ENCODE measurements around the gene MRPL37.
"Not testable (repeated sequence)": the region's sequence is repeated elsewhere in the genome, so short reads cannot be mapped to it uniquely, and the experiment has no call there.

Gene MRPL37

DNA sequence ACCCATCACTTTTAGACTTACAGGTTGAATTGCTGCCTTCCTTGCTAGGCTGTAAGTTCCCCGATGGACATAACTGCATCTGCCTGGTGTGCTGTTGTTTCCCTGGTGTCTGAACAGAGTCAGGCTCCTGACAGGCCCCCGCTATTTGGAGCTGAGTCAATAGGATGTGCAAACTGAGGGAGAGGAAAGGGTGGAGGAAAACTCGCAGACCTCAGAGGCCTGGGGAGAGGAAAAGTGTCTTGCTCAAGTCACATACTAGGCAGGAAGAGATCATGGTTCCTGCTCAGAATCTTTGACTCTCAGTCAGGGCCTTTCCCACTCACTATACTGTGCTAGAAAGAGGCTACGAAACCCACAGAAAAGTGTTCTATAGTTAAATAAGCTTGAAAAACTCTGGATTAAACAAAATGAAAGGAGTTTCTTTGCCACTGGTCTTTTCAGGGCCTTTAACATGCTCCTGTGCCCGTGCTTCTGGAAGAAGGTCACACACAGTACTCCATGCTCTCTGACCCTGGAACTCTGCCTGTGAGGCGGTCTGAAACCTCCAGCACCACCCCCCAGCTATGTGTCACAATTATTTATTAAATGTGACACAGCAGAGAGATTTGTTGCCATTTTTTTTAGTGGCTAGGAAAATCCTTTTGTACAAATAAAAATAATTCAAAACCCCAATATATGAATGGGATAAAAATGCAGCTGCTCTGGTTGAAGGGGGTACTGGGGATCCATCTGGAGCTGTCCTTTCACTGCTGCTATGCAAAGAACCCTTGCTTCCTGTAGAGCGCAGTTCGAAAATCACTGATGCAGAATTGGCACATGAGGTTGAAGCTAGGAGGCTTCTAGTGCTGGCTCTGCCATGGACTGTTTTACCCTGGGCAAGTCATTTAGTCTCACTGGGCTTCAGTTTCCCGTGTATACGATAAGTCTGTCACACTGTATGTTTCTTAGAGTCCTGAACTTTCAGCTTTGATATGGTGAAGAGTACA is 27.1 kb upstream of the MRPL37 start:
- in situ Hi-C loops (cut with MboI; ENCODE audit: low sequenced_read_pairs) = no loop called here

DNA sequence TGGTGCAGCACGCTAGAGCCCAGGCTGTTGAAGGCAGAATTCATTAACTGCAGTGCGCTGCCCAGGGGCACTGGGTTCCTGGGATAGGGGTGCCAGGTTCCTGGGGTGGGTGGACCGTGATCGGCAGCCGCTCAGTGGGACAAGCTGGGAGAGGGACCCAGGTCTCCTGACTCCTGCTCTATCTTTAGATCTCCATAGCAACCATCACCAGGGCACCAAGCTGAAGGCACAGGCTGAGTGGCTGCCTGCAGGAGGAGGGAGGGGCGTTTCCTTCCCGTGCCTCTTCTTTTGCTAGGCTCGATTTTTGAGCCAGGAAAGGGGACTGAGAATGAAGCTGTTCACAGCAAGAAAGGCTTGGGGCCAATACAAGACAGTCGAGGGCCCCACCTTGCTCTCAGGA is 26.3 kb upstream of the MRPL37 start:
- in situ Hi-C loops (cut with MboI; ENCODE audit: low sequenced_read_pairs) = no loop called here

DNA sequence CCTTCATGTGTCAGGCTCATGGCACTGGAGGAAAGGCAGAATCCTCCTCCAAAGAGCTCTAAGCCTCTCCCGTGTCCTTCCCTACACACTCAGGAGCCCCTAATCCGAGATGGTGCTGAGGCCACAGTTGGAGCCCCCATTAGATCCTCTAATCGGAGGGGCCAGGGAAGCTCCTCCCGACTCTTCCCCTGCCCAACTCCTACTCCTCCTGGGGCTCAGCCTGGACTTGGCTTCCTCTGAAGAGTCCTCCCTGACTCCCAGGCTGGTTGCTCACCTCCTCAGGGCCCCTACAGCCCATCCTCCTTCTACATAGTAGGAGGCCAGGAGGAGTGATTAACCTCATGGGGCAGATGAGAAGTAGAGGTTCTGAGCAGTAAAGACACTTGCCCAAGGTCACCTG is 25.9 kb upstream of the MRPL37 start:
- in situ Hi-C loops (cut with MboI; ENCODE audit: low sequenced_read_pairs) = no loop called here

DNA sequence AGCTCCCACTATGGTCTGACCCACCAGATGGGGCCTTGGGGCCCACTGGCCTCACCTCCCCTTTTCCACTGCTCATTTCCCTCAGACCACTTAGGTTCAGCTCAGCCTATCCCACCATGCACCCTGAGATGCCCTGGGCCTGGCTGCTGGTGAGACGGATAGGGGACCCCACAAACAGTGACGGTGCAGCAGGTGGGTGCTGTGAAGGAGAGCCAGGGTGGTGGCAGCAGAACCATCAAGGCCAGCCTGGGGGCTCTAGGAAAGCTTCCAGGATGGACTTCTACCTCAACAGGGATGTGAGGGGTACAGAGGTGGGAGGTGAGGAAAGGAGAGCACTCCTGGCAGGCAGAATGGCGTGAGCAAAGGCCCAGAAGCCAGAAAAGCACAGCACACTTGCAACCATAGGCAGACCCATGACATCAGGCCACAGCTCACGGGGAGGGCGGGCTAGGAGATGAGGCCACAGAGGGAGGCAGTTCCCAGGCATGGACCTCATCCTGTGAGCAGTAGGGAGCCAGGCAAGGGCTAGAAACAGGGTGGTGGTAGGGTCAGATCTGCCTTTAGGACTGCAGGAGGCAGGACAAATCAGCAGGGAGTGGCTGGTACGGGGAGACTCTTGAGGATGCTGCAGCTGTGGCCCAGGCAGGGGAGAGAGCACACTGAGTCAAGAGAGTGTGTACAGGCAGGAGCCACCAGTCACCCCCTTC is 23.2 kb upstream of the MRPL37 start:
- in situ Hi-C loops (cut with MboI; ENCODE audit: low sequenced_read_pairs) = no loop called here

DNA sequence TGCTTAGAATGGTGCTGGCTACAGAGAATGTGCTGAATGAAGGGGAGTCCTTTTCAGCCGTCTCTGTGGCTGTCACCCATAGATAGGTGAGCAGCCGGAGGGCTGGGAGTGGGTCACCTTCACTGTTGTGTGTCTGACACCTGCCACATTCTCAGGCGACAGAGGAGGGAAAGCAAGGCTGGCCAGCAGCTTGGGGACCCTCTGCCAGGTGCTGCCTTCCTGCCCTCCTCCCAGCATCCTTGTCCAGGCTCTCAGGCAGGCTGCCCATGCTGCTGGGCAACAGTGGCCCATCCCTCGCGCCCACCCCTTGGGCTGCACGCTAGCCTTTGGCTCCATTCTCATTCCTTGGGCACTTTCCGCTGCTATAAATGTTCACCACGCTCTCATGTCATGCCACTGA is 22.2 kb upstream of the MRPL37 start:
- in situ Hi-C loops (cut with MboI; ENCODE audit: low sequenced_read_pairs) = no loop called here

GRCh38 chr1:54178296-54179070 is 21.5 kb upstream of the MRPL37 start:
- in situ Hi-C loops (cut with MboI; ENCODE audit: low sequenced_read_pairs) = no loop called here

GRCh38 chr1:54180701-54181360 is 19.1 kb upstream of the MRPL37 start:
- in situ Hi-C loops (cut with MboI; ENCODE audit: low sequenced_read_pairs) = no loop called here

GRCh38 chr1:54186056-54186455 is 13.9 kb upstream of the MRPL37 start:
- in situ Hi-C loops (cut with MboI; ENCODE audit: low sequenced_read_pairs) = no loop called here

GRCh38 chr1:54188291-54188690 is 11.7 kb upstream of the MRPL37 start:
- in situ Hi-C loops (cut with MboI; ENCODE audit: low sequenced_read_pairs) = no loop called here

GRCh38 chr1:54190526-54190925 is 9.4 kb upstream of the MRPL37 start:
- in situ Hi-C loops (cut with MboI; ENCODE audit: low sequenced_read_pairs) = no loop called here

DNA sequence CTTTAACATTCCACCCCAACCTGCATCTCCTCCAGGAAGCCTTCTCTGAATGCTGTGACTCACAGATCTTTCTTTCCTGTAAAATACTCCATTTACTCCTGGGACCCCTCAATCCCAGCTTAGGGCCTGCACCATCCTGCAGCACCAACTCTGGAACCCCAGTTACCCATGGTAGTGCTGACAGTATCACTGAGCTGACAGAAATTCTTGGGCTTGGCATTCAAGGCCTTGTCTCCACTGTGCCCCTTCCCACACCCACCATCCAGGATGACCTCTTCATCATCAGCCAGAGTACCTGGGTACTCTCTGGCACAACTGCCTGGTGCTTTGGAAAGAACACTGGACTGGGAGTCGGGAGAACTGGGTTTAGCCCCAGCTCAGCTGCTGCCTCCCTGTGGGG is 8.4 kb upstream of the MRPL37 start:
- in situ Hi-C loops (cut with MboI; ENCODE audit: low sequenced_read_pairs) = no loop called here

GRCh38 chr1:54193453-54193852 is 6.5 kb upstream of the MRPL37 start:
- in situ Hi-C loops (cut with MboI; ENCODE audit: low sequenced_read_pairs) = no loop called here

DNA sequence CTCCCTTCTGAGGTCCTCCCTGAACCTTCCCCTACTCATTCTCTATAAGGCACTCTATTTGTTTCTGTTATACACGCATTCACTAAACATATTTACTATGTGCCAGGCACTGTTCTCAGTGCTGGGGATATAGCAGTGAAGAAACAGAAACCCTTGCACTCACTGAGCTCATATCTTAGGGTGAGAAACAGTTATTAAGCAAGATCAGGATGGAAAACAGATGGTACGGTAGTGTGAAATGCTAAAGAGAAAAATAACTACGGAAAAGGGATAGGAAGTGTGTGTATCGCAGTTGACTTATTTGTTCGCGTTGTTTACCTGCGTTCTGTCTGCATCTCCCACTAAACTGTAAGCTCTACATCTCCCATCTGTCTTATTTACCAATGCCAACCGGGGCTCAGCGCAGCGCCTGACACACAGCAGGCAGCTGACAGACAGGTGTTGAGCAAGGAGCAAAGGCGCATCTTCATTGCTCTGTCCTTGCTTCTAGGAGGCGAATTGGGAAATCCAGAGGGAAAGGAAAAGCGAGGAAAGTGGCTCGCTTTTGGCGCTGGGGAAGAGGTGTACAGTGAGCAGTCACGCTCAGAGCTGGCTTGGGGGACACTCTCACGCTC is 709 bp upstream of the MRPL37 start:
- in situ Hi-C loops (cut with MboI; ENCODE audit: low sequenced_read_pairs) = no loop called here

DNA sequence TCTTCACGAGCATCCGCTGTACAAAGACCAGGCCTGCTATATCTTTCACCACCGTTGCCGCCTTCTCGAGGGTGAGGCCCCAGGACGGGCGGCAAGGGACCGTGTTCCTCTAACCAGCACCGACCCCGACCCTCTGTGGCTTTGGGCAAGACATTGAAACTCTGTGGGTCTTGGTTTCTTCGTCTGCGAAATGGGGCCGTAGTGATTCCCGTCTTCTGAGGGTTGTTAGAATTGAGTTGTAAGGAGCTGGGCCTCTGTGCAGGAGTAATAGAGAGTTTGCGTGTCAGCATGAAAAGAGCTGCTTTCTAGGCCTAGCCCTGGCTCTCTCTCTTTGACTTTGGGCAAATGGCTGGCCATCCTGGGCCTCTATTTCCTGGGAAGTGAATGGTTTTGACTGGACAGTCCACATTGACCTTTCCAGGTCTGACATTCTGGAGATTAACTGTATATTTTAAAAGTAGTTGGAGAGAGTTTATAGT is 591 bp downstream of the MRPL37 start:
- in situ Hi-C loops (cut with MboI; ENCODE audit: low sequenced_read_pairs) = no loop called here

- in situ Hi-C loops (cut with MboI; ENCODE audit: low sequenced_read_pairs) = no loop called here
These were observed 4.2 kb downstream of the MRPL37 start for GRCh38 chr1:54204199-54204598.

GRCh38 chr1:54207287-54207686 is 7.3 kb downstream of the MRPL37 start:
- in situ Hi-C loops (cut with MboI; ENCODE audit: low sequenced_read_pairs) = no loop called here

DNA sequence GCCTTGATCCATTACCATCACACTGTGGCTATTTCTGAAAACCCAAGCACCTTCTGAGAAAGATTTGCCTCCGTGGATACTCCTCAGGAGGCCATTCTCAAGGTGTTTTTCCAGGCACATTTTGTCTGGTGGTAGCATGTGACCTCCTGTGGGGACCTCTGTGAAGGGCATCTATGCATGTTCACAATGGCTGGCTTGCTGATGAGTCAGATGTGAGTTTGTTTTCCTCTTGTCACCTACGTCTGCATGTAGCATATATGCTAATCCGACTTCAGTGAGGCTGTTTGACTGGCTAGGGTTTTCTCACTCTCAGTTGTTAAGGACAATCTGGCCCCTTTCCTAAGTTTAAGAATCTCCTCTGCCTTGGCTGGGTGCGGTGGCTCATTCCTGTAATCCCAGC is 7.9 kb downstream of the MRPL37 start:
- in situ Hi-C loops (cut with MboI; ENCODE audit: low sequenced_read_pairs) = not testable (repeated sequence)

GRCh38 chr1:54212872-54213271 is 12.9 kb downstream of the MRPL37 start:
- in situ Hi-C loops (cut with MboI; ENCODE audit: low sequenced_read_pairs) = no loop called here

GRCh38 chr1:54215523-54215922 is 15.6 kb downstream of the MRPL37 start:
- in situ Hi-C loops (cut with MboI; ENCODE audit: low sequenced_read_pairs) = no loop called here
